ENCODE measurements around the gene VIP.

- TF ChIP-seq CTCF (IDR thresholded peaks at IDR 0.05; ENCODE audit: low read length) (no peak), EZH2 (optimal IDR thresholded peaks at IDR 0.05; ENCODE audit: low read depth, low read length) (no peak), EZH2phosphoT487 (IDR thresholded peaks at IDR 0.05; ENCODE audit: low read length) (no peak)
Observed at GRCh38 chr6:152748843-152749242, 1.8 kb upstream of the VIP start.
